Measurements from ENCODE around the gene HDAC11. TPM values are rescaled to one million over a fixed set of nuclear protein-coding genes. Genes with fewer than 3 reads are reported as not detected.
A peak's percentile ranks its signal among the peaks of the same experiment; 100 is the strongest.

Gene HDAC11
- polyA plus RNA-seq, 2 of the 4 experiments (the other 2 are of a cell fraction): 5.6 to 8.4 TPM

DNA sequence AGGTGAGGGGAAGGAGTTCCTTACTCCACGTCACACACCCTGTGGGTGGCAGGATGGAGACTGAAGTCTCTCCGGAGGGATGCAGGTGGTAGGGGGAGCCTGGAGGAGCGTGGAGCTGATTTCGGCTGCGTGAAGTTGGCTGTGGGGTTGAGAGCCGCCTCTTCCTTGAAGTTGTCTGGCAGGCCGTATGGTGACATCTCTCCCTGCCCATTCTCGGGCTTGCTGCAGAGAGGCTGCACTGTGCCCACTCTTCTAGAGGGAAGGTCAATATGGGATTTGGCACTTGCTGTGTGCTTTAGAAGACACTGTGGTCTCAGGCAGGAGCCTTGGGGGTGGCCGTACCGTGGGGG, 55.4 kb downstream of the HDAC11 start:
- Histone ChIP-seq H3K27ac (peak overlapping the region in 1 of 2 experiments; percentile 83; a peak in 4 of 6 replicates), H3K4me1 (peaks cover 44% of the 10 kb centered on the region), H3K9me3 (no peaks in the 10 kb centered on the region), H3K4me3 (no peak overlapping the region), H3K4me2 (no peak overlapping the region)
- TF ChIP-seq JUN (IDR thresholded peaks at IDR 0.05): no peak
- TF ChIP-seq, protein P1, sequence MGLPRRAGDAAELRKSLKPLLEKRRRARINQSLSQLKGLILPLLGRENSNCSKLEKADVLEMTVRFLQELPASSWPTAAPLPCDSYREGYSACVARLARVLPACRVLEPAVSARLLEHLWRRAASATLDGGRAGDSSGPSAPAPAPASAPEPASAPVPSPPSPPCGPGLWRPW (IDR thresholded peaks at IDR 0.05): no peak
- TF ChIP-seq, protein P2, sequence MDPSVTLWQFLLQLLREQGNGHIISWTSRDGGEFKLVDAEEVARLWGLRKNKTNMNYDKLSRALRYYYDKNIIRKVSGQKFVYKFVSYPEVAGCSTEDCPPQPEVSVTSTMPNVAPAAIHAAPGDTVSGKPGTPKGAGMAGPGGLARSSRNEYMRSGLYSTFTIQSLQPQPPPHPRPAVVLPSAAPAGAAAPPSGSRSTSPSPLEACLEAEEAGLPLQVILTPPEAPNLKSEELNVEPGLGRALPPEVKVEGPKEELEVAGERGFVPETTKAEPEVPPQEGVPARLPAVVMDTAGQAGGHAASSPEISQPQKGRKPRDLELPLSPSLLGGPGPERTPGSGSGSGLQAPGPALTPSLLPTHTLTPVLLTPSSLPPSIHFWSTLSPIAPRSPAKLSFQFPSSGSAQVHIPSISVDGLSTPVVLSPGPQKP (IDR thresholded peaks at IDR 0.05; ENCODE audit: low read depth, low read length): no peak
- no peak for TF ChIP-seq BHLHE40 (IDR thresholded peaks at IDR 0.05; ENCODE audit: low read depth, low read length)
- TF ChIP-seq, protein P3, sequence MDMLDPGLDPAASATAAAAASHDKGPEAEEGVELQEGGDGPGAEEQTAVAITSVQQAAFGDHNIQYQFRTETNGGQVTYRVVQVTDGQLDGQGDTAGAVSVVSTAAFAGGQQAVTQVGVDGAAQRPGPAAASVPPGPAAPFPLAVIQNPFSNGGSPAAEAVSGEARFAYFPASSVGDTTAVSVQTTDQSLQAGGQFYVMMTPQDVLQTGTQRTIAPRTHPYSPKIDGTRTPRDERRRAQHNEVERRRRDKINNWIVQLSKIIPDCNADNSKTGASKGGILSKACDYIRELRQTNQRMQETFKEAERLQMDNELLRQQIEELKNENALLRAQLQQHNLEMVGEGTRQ (IDR thresholded peaks at IDR 0.05): no peak
- no peak for TF ChIP-seq JUNB (IDR thresholded peaks at IDR 0.05)
- TF ChIP-seq, protein P4, sequence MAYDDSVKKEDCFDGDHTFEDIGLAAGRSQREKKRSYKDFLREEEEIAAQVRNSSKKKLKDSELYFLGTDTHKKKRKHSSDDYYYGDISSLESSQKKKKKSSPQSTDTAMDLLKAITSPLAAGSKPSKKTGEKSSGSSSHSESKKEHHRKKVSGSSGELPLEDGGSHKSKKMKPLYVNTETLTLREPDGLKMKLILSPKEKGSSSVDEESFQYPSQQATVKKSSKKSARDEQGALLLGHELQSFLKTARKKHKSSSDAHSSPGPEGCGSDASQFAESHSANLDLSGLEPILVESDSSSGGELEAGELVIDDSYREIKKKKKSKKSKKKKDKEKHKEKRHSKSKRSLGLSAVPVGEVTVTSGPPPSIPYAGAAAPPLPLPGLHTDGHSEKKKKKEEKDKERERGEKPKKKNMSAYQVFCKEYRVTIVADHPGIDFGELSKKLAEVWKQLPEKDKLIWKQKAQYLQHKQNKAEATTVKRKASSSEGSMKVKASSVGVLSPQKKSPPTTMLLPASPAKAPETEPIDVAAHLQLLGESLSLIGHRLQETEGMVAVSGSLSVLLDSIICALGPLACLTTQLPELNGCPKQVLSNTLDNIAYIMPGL (CRISPR knock-in tag; IDR thresholded peaks at IDR 0.05; ENCODE audit: borderline replicate concordance): no peak
- no peak for TF ChIP-seq CHD4 (IDR thresholded peaks at IDR 0.05; ENCODE audit: borderline replicate concordance)
- no peak for TF ChIP-seq NR3C1 (IDR thresholded peaks at IDR 0.05)
- TF ChIP-seq ZSCAN20 (CRISPR knock-in tag; IDR thresholded peaks at IDR 0.05): no peak
- CTCF ChIA-PET: interaction anchor here (0.8 to 5.5 kb wide), 7 partner anchors 10 to 122 kb away, joined by 3 to 28 read pairs (median 4); no protein-coding TSS in a partner anchor
- no peak for DNase-seq (ENCODE audit: low read depth in 1 of 2, low spot score in 1 of 2)
- no peak for ATAC-seq
- 90% methylated on average over 10 of the region's 10 CpGs for WGBS (ENCODE audit: missing lambda C conversion rate)
- POLR2A ChIA-PET: no interaction called here
- no peak for FAIRE-seq

DNA sequence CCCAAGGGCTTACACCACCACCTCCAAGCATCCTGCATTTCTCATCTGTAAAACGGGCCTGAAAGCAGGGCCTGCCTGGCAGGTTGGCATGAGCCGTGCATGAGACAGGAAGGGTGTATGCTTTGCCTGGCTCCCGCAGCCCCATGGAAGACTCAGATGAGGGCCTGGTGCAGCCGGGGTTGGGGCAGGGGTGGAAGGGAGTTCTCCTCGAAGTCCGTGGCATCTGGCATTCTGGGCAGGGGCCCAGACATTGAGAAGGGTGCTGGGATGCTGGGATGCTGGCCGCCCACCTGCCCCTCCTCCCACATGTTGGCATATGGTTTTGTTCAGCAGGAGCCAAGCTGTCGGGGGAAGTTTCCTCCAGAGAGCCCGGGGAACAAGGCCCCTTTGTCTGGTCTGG, 55.8 kb downstream of the HDAC11 start:
- Histone ChIP-seq H3K4me1 (peaks cover 44% of the 10 kb centered on the region), H3K4me3 (no peak overlapping the region), H3K4me2 (no peak overlapping the region), H3K9me3 (no peaks in the 10 kb centered on the region), H3K27ac (peak overlapping the region; percentile 63 to 83; a peak in 5 of 6 replicates)
- POLR2A ChIA-PET: no interaction called here
- TF ChIP-seq, protein P5, sequence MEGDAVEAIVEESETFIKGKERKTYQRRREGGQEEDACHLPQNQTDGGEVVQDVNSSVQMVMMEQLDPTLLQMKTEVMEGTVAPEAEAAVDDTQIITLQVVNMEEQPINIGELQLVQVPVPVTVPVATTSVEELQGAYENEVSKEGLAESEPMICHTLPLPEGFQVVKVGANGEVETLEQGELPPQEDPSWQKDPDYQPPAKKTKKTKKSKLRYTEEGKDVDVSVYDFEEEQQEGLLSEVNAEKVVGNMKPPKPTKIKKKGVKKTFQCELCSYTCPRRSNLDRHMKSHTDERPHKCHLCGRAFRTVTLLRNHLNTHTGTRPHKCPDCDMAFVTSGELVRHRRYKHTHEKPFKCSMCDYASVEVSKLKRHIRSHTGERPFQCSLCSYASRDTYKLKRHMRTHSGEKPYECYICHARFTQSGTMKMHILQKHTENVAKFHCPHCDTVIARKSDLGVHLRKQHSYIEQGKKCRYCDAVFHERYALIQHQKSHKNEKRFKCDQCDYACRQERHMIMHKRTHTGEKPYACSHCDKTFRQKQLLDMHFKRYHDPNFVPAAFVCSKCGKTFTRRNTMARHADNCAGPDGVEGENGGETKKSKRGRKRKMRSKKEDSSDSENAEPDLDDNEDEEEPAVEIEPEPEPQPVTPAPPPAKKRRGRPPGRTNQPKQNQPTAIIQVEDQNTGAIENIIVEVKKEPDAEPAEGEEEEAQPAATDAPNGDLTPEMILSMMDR (IDR thresholded peaks at IDR 0.05): no peak
- no peak for TF ChIP-seq SREBF2 (IDR thresholded peaks at IDR 0.05)
- TF ChIP-seq, protein P6, sequence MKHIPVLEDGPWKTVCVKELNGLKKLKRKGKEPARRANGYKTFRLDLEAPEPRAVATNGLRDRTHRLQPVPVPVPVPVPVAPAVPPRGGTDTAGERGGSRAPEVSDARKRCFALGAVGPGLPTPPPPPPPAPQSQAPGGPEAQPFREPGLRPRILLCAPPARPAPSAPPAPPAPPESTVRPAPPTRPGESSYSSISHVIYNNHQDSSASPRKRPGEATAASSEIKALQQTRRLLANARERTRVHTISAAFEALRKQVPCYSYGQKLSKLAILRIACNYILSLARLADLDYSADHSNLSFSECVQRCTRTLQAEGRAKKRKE (CRISPR knock-in tag; IDR thresholded peaks at IDR 0.05; ENCODE audit: low read depth): no peak
- TF ChIP-seq, protein P7, sequence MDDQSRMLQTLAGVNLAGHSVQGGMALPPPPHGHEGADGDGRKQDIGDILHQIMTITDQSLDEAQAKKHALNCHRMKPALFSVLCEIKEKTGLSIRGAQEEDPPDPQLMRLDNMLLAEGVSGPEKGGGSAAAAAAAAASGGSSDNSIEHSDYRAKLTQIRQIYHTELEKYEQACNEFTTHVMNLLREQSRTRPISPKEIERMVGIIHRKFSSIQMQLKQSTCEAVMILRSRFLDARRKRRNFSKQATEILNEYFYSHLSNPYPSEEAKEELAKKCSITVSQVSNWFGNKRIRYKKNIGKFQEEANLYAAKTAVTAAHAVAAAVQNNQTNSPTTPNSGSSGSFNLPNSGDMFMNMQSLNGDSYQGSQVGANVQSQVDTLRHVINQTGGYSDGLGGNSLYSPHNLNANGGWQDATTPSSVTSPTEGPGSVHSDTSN (IDR thresholded peaks at IDR 0.05): no peak
- no peak for TF ChIP-seq ZNF302 (CRISPR knock-in tag; IDR thresholded peaks at IDR 0.05)
- no peak for TF ChIP-seq TP53 (CRISPR knock-in tag; IDR thresholded peaks at IDR 0.05)
- no peak for TF ChIP-seq CBX2 (IDR thresholded peaks at IDR 0.05; ENCODE audit: borderline replicate concordance, low read depth)
- no peak for DNase-seq (ENCODE audit: low read depth in 1 of 2, low spot score in 1 of 2)
- FAIRE-seq: no peak
- CTCF ChIA-PET: interaction anchor here (2.7 to 5.5 kb wide), 2 partner anchors 36 to 40 kb away, joined by 14 to 28 read pairs; no protein-coding TSS in a partner anchor
- 83% methylated on average over 6 of the region's 9 CpGs for WGBS (ENCODE audit: missing lambda C conversion rate)
- no peak for ATAC-seq

All from A549 (cell line).